CD4-positive, alpha-beta memory T cell (primary cell): ENCODE measurements around the gene TPCN1. TPM values are rescaled to one million over a fixed set of nuclear protein-coding genes. Genes with fewer than 3 reads are reported as not detected.

Experiments used
- CTCF ChIA-PET: fragments of 350-600 bp; sonication (Branson Sonifier 250); formaldehyde crosslinking; loops from one replicate; lab custom pipeline; 2021; ENCODE audit warnings: inconsistent platforms; ENCODE audit not compliant: partially characterized antibody; lab: Charles Lee
- POLR2A ChIA-PET: fragments of 350-600 bp; sonication (Branson Sonifier 250); formaldehyde crosslinking; loops from one replicate; lab custom pipeline; 2021; ENCODE audit not compliant: partially characterized antibody; lab: Charles Lee
- DNase-seq, 5 donors: peaks; one replicate each; pipeline versions ENCODE4 v3.0.0 to v3.0.0-alpha.2; 2020 to 2022; ENCODE audit warnings: mixed read lengths in 1 of 5
- H3K27ac ChIP-seq: one replicate; pipeline ENCODE4 v1.7.0; 2013; ENCODE audit warnings: low read depth, low read length
- H3K27me3 ChIP-seq: 2 replicates; pipeline ENCODE4 v1.7.0; 2013; ENCODE audit warnings: mild to moderate bottlenecking, low read length, moderate library complexity; ENCODE audit not compliant: insufficient read depth
- H3K36me3 ChIP-seq: 2 replicates; pipeline ENCODE4 v1.7.0; 2013; ENCODE audit warnings: mild to moderate bottlenecking, low read length, moderate library complexity; ENCODE audit not compliant: insufficient read depth
- H3K4me1 ChIP-seq: 2 replicates; pipeline ENCODE4 v1.7.0; 2013; ENCODE audit warnings: mild to moderate bottlenecking, low read length, moderate library complexity; ENCODE audit not compliant: insufficient read depth
- H3K4me3 ChIP-seq, 2 donors: one replicate each; pipeline ENCODE4 v1.7.0; 2013; ENCODE audit warnings: low read length in 2 of 2, mild to moderate bottlenecking in 1 of 2
- H3K9me3 ChIP-seq, 2 donors: one replicate each; pipeline ENCODE4 v1.7.0; 2013; ENCODE audit warnings: low read length in 2 of 2, control low read depth in 1 of 2; ENCODE audit not compliant: control insufficient read depth in 1 of 2
- H3K27ac Mint-ChIP-seq, 7 donors: one replicate each; pipeline ENCODE4 v1.8.0; 2020 to 2021; ENCODE audit warnings: mixed read lengths in 7 of 7, mild to moderate bottlenecking in 6 of 7, inconsistent platforms in 3 of 7, moderate library complexity in 3 of 7
- H3K27me3 Mint-ChIP-seq, 2 donors: one replicate each; pipeline ENCODE4 v1.8.0; 2020 to 2021; ENCODE audit warnings: mixed read lengths in 2 of 2
- H3K36me3 Mint-ChIP-seq, 2 donors: one replicate each; pipeline ENCODE4 v1.8.0; 2020 to 2021; ENCODE audit warnings: mixed read lengths in 2 of 2, inconsistent platforms in 1 of 2, mild to moderate bottlenecking in 1 of 2
- H3K4me1 Mint-ChIP-seq, 4 donors: one replicate each; pipeline ENCODE4 v1.8.0; 2020 to 2021; ENCODE audit warnings: mixed read lengths in 4 of 4, mild to moderate bottlenecking in 1 of 4
- H3K4me3 Mint-ChIP-seq, 8 donors: one replicate each; pipeline ENCODE4 v1.8.0; 2020 to 2021; ENCODE audit warnings: mixed read lengths in 8 of 8, mild to moderate bottlenecking in 7 of 8, moderate library complexity in 6 of 8, inconsistent platforms in 3 of 8
- H3K9me3 Mint-ChIP-seq, 8 donors: one replicate each; pipeline ENCODE4 v1.8.0; 2020 to 2021; ENCODE audit warnings: mixed read lengths in 8 of 8, mild to moderate bottlenecking in 5 of 8, inconsistent platforms in 3 of 8, moderate library complexity in 1 of 8
- intact Hi-C: fragments of 100-400 bp; cut with micrococcal nuclease; formaldehyde crosslinking; loops from one replicate; pipeline ENCODE4 v1.15.1; 2023
- polyA plus RNA-seq, 2 donors: library from polyadenylated mRNA; unstranded; fragments of 300-500 nt; fragmentation: Illumina TruSeq; gene quantifications; one replicate each; pipeline ENCODE4 v1.2.3, GENCODE V29; 2021
- total RNA-seq, 2 experiments: library from RNA; stranded (reverse); gene quantifications; one replicate each; pipeline ENCODE4 v1.2.3, GENCODE V29; 2021

TPCN1 gene
- total and polyA plus RNA-seq, 4 experiments from 2014 or later, result 8.5 to 94.2 (median 49.9) TPM

DNA sequence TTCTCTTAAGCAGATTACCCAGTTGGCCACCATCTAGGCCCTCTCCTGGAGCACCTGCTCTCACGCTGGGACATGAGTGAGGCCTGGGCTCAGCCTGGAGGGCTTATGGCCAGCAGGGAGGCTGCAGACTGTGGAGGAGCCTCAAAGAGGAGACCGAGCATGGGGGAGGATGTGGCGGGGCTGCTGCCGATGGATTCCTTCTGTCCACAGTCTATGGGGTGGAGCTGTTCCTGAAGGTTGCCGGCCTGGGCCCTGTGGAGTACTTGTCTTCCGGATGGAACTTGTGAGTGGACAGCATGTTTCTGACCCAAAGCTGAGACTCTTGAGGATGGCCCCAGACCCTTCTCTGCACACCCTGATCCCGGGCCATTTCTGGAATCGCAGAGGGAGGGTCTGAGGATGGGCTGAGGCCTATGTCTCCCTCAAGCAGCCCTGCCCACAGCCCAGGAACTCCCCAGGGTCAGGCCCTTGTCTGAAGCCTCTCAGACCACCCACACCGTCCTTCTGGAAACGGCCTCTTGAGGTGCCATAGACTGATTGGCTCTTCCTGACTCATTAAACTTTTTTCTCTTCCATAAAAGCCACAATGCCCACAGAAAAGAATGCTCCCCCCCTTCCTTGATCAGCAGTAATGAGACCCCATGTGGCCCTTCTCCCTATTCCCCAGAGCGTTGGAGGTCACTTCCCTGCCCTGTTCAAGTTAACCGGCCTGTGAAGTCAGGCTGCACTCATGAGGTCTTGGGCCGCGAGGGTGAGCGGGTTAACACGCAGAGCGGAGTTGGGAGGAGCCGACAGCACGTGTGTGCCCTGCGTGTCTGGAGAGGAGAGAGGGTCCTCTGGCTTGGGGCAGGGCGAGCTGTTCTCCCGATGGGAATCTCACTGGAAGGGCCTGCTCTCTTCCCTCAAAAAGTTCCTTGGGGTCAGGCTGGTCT lies 64.7 kb downstream of the TPCN1 start:
- H3K36me3 Mint-ChIP-seq, result peaks cover 20 to 41% of the 10 kb centered on the region in 2 donors
- peaks cover 0 to 4% (median 0%) of the 10 kb centered on the region in 4 donors for H3K4me1 Mint-ChIP-seq
- H3K36me3 ChIP-seq, result peaks cover 45% of the 10 kb centered on the region
- no peak overlapping the region for H3K4me3 ChIP-seq
- intact Hi-C loops, result no loop called here
- H3K4me1 ChIP-seq, result no peaks in the 10 kb centered on the region
- peaks cover 0 to 1% (median 0%) of the 10 kb centered on the region in 8 donors for H3K9me3 Mint-ChIP-seq
- H3K9me3 ChIP-seq, result no peaks in the 10 kb centered on the region
- CTCF ChIA-PET, result no interaction called here
- H3K27ac Mint-ChIP-seq, result peak overlapping the region in 4 of 7 donors; percentile 15 to 74 (median 48)
- H3K27ac ChIP-seq, result no peak overlapping the region
- no peak for DNase-seq
- no peaks in the 10 kb centered on the region for H3K27me3 Mint-ChIP-seq
- H3K4me3 Mint-ChIP-seq, result no peak overlapping the region
- POLR2A ChIA-PET, result no interaction called here
- H3K27me3 ChIP-seq, result no peaks in the 10 kb centered on the region

DNA sequence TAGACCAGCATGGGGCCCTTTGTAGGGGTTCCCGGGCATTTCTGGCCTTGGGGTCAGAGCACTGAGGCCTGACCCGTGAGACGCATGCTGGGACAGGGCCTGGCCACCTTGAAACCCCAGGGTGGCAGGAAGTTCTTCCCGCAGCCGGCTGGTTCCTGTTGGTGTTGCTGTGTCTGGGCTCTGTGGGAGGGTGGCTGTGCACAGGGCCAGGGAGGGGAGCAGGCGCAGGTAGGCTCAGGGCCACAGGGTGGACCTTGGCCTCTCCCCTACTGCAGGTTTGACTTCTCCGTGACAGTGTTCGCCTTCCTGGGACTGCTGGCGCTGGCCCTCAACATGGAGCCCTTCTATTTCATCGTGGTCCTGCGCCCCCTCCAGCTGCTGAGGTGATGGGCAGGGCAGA lies 65.4 kb downstream of the TPCN1 start:
- CTCF ChIA-PET, result no interaction called here
- Histone ChIP-seq H3K4me3 (no peak overlapping the region), H3K9me3 (no peaks in the 10 kb centered on the region), H3K27ac (no peak overlapping the region), H3K4me1 (no peaks in the 10 kb centered on the region), H3K27me3 (no peaks in the 10 kb centered on the region), H3K36me3 (peaks cover 51% of the 10 kb centered on the region)
- no peak overlapping the region for H3K27ac Mint-ChIP-seq
- intact Hi-C loops, result no loop called here
- H3K27me3 Mint-ChIP-seq, result no peaks in the 10 kb centered on the region
- no peak for DNase-seq
- H3K4me1 Mint-ChIP-seq, result peaks cover 0 to 4% (median 0%) of the 10 kb centered on the region in 4 donors
- no peak overlapping the region for H3K4me3 Mint-ChIP-seq
- peaks cover 20 to 47% of the 10 kb centered on the region in 2 donors for H3K36me3 Mint-ChIP-seq
- peaks cover 0 to 1% (median 0%) of the 10 kb centered on the region in 8 donors for H3K9me3 Mint-ChIP-seq
- POLR2A ChIA-PET, result no interaction called here

DNA sequence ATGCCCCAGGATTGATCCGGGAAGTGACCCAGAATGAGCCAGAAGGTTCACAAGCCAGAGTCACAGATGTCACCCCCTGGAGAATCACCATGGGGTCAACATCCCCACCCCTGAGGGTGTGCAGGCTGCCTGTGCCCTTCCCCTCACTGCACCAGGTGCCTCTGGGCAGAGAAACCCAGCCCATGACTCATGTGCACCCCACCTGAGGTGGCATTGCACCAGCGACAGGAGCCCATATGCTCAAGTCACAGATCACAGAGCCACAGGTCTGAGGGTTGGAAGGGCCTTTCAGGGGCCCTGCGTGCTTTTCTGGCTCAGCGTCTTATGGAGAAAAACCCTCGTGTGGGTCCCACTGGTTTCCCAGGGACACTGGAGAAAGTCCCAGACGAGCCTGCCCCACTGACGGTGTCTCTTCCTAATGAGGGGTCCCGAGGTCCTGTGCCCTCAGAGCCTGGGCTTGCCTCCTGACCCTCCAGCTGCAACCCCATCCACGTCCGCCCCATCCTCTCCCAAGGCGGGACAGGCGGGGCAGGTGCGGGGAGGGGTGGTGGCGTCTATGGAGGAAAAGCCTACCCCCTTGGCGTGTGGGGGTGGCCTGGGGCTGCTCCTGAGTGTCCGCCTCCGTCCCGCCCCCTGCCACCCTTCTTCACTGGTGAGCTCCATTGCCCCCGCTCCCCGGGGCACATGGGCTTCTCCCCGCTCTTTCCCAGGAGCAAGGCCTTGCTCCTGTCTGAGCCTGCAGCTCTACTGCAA lies 66.1 kb downstream of the TPCN1 start:
- H3K27ac Mint-ChIP-seq, result no peak overlapping the region

DNA sequence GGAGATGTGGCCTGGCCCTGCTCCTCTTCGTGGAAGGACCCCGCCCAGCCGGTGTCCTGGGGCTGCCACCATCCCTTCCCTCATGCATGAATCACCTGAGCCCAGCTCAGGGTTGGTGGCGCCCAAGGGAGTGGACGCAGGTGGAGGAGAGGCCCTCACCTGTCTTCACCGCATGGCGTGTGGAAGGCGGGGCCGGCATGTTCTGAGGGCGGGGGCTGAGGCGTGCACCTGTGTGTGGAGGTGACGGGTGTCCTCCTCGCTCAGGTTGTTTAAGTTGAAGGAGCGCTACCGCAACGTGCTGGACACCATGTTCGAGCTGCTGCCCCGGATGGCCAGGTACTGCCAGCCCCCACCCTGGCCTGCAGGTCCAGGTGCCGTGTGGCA lies 66.6 kb downstream of the TPCN1 start:
- H3K36me3 ChIP-seq, result peaks cover 61% of the 10 kb centered on the region

More for the DNA sequence above, 66.1 kb downstream of the TPCN1 start:
- Mint-ChIP-seq H3K9me3 (peaks cover 0 to 1% (median 0%) of the 10 kb centered on the region in 8 donors), H3K4me3 (no peak overlapping the region), H3K36me3 (peaks cover 26 to 52% of the 10 kb centered on the region in 2 donors), H3K27me3 (no peaks in the 10 kb centered on the region), H3K4me1 (peaks cover 0 to 4% (median 0%) of the 10 kb centered on the region in 4 donors)
- Histone ChIP-seq H3K9me3 (no peaks in the 10 kb centered on the region), H3K4me3 (no peak overlapping the region), H3K27me3 (no peaks in the 10 kb centered on the region), H3K27ac (no peak overlapping the region), H3K4me1 (no peaks in the 10 kb centered on the region), H3K36me3 (peaks cover 57% of the 10 kb centered on the region)
- ChIA-PET CTCF (no interaction called here), POLR2A (no interaction called here)
- intact Hi-C loops, result no loop called here
- no peak for DNase-seq

DNA sequence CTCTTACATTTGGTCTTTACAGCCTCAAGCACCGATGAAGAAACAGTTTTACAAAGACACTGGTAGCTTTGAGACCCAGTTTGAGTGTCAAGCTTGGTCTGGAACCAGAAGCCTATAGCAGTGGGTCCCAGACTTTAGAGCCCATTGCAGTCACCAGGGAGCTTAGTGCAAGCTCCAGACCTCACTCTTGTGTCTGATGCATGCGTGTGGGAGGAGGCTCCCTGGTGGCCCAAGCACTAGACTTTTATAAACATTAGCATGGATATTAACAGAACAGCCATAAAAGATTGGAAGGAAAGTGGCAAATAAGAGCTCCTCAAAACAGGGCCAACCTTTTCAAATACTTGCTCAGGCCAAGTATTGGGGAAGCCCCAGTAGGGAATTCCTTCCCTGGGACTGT lies 68.1 kb downstream of the TPCN1 start:
- Mint-ChIP-seq H3K36me3 (peaks cover 28 to 57% of the 10 kb centered on the region in 2 donors), H3K27me3 (no peaks in the 10 kb centered on the region), H3K4me1 (peaks cover 0 to 4% (median 0%) of the 10 kb centered on the region in 4 donors), H3K27ac (peak overlapping the region in 5 of 7 donors; percentile 15 to 74 (median 53)), H3K9me3 (peaks cover 0 to 1% (median 0%) of the 10 kb centered on the region in 8 donors), H3K4me3 (no peak overlapping the region)
- intact Hi-C loops, result no loop called here
- Histone ChIP-seq H3K4me1 (no peaks in the 10 kb centered on the region), H3K9me3 (no peaks in the 10 kb centered on the region), H3K27ac (no peak overlapping the region), H3K4me3 (no peak overlapping the region), H3K36me3 (peaks cover 65% of the 10 kb centered on the region), H3K27me3 (no peaks in the 10 kb centered on the region)
- POLR2A ChIA-PET, result interaction anchor here (1.1 kb wide), 1 partner anchor 20 kb away, joined by 5 read pairs; no protein-coding TSS in a partner anchor
- CTCF ChIA-PET, result interaction anchor here (1.2 kb wide), 1 partner anchor 9 kb away, joined by 3 read pairs; no protein-coding TSS in a partner anchor
- DNase-seq, result no peak

More for the DNA sequence above, 66.6 kb downstream of the TPCN1 start:
- H3K27me3 Mint-ChIP-seq, result no peaks in the 10 kb centered on the region
- Histone ChIP-seq H3K4me1 (no peaks in the 10 kb centered on the region), H3K27me3 (no peaks in the 10 kb centered on the region), H3K27ac (no peak overlapping the region), H3K4me3 (no peak overlapping the region), H3K9me3 (no peaks in the 10 kb centered on the region)
- H3K9me3 Mint-ChIP-seq, result peaks cover 0 to 1% (median 0%) of the 10 kb centered on the region in 8 donors
- H3K4me3 Mint-ChIP-seq, result no peak overlapping the region
- peaks cover 28 to 56% of the 10 kb centered on the region in 2 donors for H3K36me3 Mint-ChIP-seq
- POLR2A ChIA-PET, result no interaction called here
- H3K4me1 Mint-ChIP-seq, result peaks cover 0 to 4% (median 0%) of the 10 kb centered on the region in 4 donors
- DNase-seq, result no peak
- no peak overlapping the region for H3K27ac Mint-ChIP-seq
- intact Hi-C loops, result no loop called here
- CTCF ChIA-PET, result no interaction called here

DNA sequence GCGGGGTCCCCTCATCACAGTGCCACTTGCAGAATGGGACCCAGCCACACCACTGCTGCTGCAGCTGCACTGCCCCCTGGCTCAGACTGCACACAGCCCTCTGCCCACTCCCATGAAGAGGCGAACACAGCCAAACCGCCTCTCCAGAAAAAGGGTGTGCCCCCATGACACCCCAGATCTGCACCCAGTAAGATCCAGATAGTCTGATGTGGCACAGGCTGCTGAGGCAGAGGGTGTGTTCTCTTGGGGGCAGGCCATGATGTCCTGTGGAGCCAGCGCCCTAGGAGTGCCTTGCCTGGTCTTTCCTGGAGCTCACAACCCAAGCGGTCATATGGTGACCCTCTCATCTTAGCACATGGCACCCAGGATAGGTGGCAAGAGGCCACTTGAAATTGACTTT lies 69.2 kb downstream of the TPCN1 start:
- peaks cover 0 to 1% (median 0%) of the 10 kb centered on the region in 8 donors for H3K9me3 Mint-ChIP-seq
- Histone ChIP-seq H3K9me3 (no peaks in the 10 kb centered on the region), H3K4me1 (no peaks in the 10 kb centered on the region), H3K36me3 (peaks cover 61% of the 10 kb centered on the region), H3K27ac (no peak overlapping the region), H3K4me3 (no peak overlapping the region), H3K27me3 (no peaks in the 10 kb centered on the region)
- no peaks in the 10 kb centered on the region for H3K4me1 Mint-ChIP-seq
- intact Hi-C loops, result no loop called here
- peak overlapping the region in 3 of 7 donors; percentile 43 to 74 (median 55) for H3K27ac Mint-ChIP-seq
- CTCF ChIA-PET, result no interaction called here
- no peaks in the 10 kb centered on the region for H3K27me3 Mint-ChIP-seq
- POLR2A ChIA-PET, result no interaction called here
- no peak overlapping the region for H3K4me3 Mint-ChIP-seq
- peaks cover 20 to 53% of the 10 kb centered on the region in 2 donors for H3K36me3 Mint-ChIP-seq
- DNase-seq, result no peak

DNA sequence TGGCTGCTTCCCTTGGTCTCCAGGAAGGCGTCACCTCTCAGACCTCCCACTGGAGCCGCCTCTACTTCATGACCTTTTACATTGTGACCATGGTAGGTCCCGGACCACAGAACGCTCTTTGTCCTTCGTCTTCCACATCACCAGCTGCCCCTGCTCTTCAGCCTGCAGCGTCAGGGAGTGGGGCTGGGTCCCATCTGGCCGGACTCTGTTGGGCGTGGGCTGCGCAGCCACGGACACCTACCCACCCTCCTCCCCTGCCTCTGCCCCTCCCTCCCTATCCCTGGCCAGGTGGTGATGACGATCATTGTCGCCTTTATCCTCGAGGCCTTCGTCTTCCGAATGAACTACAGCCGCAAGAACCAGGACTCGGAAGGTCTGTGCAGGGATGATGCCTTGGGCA lies 70.3 kb downstream of the TPCN1 start:
- Histone ChIP-seq H3K9me3 (no peaks in the 10 kb centered on the region), H3K4me3 (no peak overlapping the region), H3K27ac (no peak overlapping the region), H3K27me3 (no peaks in the 10 kb centered on the region), H3K4me1 (no peaks in the 10 kb centered on the region), H3K36me3 (peaks cover 53% of the 10 kb centered on the region)
- Mint-ChIP-seq H3K27me3 (no peaks in the 10 kb centered on the region), H3K4me3 (no peak overlapping the region), H3K9me3 (no peaks in the 10 kb centered on the region), H3K36me3 (peaks cover 12 to 52% of the 10 kb centered on the region in 2 donors), H3K27ac (peak overlapping the region in 1 of 7 donors; percentile 18), H3K4me1 (no peaks in the 10 kb centered on the region)
- ChIA-PET CTCF (no interaction called here), POLR2A (no interaction called here)
- DNase-seq, result no peak
- intact Hi-C loops, result no loop called here
